Gastrocnemius medialis (tissue), 4 donors: ENCODE data around the gene FBXL17. TPM values are rescaled to one million over a fixed set of nuclear protein-coding genes. Genes with fewer than 3 reads are reported as not detected.

Experiments
- ATAC-seq, 2 donors: fragments of 150-250 bp; one replicate each; pipeline ENCODE4 v1.9.1; 2016
- DNase-seq, 2 donors: peaks; one replicate each; pipeline ENCODE4 v3.0.0-alpha.2; 2019
- H3K27ac ChIP-seq, 4 donors: fragments of 200-600 bp; sonication (generic); 1 replicate in 1 of 4; 2 replicates in 3 of 4; pipeline ENCODE4 v1.5.1; 2016 to 2018; ENCODE audit warnings: mild to moderate bottlenecking in 2 of 4, moderate library complexity in 1 of 4
- H3K27me3 ChIP-seq, 3 donors: fragments of 200-600 bp; sonication (generic) in 2 of 3; 1 replicate in 1 of 3; 2 replicates in 2 of 3; pipeline versions ENCODE4 v1.5.1 to v1.6.0; 2016 to 2019; ENCODE audit warnings: mild to moderate bottlenecking in 1 of 3, moderate library complexity in 1 of 3
- H3K36me3 ChIP-seq, 2 donors: fragments of 200-600 bp; sonication (generic) in 1 of 2; one replicate each; pipeline ENCODE4 v1.5.1; 2017 to 2018
- H3K4me1 ChIP-seq, 2 donors: fragments of 200-600 bp; sonication (generic) in 1 of 2; one replicate each; pipeline ENCODE4 v1.5.1; 2016 to 2017; ENCODE audit warnings: mild to moderate bottlenecking in 2 of 2
- H3K4me3 ChIP-seq, 4 donors: fragments of 200-600 bp; sonication (generic) in 3 of 4; 1 replicate in 1 of 4; 2 replicates in 3 of 4; pipeline ENCODE4 v1.5.1; 2016 to 2019; ENCODE audit warnings: mild to moderate bottlenecking in 2 of 4
- H3K9me3 ChIP-seq, 3 donors: fragments of 200-600 bp; sonication (generic) in 2 of 3; 1 replicate in 1 of 3; 2 replicates in 2 of 3; pipeline ENCODE4 v1.5.1; 2016 to 2019
- POLR2A ChIP-seq, 2 donors: fragments of 450-650 bp; IDR thresholded peaks; one replicate each; pipeline ENCODE4 v1.6.1; 2017; ENCODE audit warnings: antibody characterized with exemption in 2 of 2, mild to moderate bottlenecking in 2 of 2, moderate library complexity in 2 of 2
- in situ Hi-C, 4 donors: fragments of 200-750 bp; cut with MboI; loops; one replicate each; pipeline versions ENCODE4 v1.15.0 to v1.8.0; 2017; ENCODE audit warnings: low sequenced_read_pairs in 4 of 4
- intact Hi-C: fragments of 100-400 bp; cut with DNase I; formaldehyde crosslinking; loops from one replicate; pipeline ENCODE4 v1.15.1; 2023; ENCODE audit warnings: low total_unique reads
- total RNA-seq, 4 donors: library from RNA; depleted of rRNA; stranded (reverse); fragments of >200 nt; gene quantifications; one replicate each; pipeline versions ENCODE4 v1.1.0 to v1.2.3, GENCODE V29; 2016
- TF ChIP-seq, protein P1 (sequence below), 5 experiments: fragments of 450-650 bp in 3 of 5; fragments of 200-600 bp in 2 of 5; sonication (generic) in 2 of 5; IDR thresholded peaks in 4 of 5; conservative IDR thresholded peaks in 1 of 5; 1 replicate in 4 of 5; 2 replicates in 1 of 5; pipeline ENCODE4 v1.5.1; 2016 to 2019; ENCODE audit warnings: antibody characterized with exemption in 5 of 5, mild to moderate bottlenecking in 3 of 5, moderate library complexity in 3 of 5

The FBXL17 gene
- total RNA-seq, 4 donors from 2014 or later, result 23.3 to 33.4 (median 26.9) TPM

DNA sequence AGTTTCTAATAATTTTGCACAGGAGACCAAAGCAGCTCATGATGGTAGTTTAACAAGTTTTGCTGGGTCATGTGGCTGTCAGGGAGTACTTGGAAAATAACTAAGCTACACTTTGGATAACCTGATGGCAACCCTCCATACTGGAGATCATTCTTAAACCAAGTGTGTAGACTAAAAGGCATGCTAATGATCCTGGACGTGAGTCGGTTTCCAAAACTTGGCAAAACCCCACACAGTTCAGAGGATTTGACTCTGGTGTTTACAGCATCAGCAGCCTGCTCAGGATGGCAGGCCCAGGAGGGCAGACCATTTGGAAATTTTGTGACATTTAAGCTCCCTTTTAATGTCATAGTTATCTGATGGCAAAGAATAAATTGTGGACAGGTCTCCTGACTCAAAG is 514.6 kb downstream of the FBXL17 start:
- no peak overlapping the region for H3K4me3 ChIP-seq
- ATAC-seq (no peak), DNase-seq (no peak)
- H3K36me3 ChIP-seq, result no peaks in the 10 kb centered on the region
- intact Hi-C loops (no loop called here), in situ Hi-C loops (no loop called here)
- H3K4me1 ChIP-seq, result no peaks in the 10 kb centered on the region
- no peak overlapping the region for H3K27ac ChIP-seq
- H3K9me3 ChIP-seq, result no peaks in the 10 kb centered on the region
- TF ChIP-seq, protein P1, sequence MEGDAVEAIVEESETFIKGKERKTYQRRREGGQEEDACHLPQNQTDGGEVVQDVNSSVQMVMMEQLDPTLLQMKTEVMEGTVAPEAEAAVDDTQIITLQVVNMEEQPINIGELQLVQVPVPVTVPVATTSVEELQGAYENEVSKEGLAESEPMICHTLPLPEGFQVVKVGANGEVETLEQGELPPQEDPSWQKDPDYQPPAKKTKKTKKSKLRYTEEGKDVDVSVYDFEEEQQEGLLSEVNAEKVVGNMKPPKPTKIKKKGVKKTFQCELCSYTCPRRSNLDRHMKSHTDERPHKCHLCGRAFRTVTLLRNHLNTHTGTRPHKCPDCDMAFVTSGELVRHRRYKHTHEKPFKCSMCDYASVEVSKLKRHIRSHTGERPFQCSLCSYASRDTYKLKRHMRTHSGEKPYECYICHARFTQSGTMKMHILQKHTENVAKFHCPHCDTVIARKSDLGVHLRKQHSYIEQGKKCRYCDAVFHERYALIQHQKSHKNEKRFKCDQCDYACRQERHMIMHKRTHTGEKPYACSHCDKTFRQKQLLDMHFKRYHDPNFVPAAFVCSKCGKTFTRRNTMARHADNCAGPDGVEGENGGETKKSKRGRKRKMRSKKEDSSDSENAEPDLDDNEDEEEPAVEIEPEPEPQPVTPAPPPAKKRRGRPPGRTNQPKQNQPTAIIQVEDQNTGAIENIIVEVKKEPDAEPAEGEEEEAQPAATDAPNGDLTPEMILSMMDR (IDR thresholded peaks at IDR 0.05 in 4 of 5, conservative IDR thresholded peaks at IDR 0.05 in 1 of 5), result no peak
- no peak for TF ChIP-seq POLR2A (IDR thresholded peaks at IDR 0.05)
- no peaks in the 10 kb centered on the region for H3K27me3 ChIP-seq

DNA sequence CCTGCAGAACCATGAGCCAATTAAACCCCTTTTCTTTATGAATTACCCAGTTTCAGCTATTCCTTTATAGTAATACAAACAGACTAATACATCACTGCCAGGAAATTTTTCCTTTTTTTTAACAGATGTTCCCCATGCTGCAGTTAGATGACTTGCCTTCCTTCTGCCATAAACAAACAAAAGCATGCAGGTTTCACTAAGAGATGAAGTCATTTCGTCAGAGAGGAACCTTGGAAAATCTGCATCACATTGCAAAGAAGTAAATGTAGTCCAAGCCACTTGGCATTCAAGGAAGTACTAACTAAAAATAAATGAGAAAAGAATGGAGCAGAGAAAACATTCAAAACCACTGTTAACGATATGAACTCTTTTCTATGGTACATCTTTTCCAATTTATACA is 517.1 kb downstream of the FBXL17 start:
- no peak overlapping the region for H3K4me3 ChIP-seq
- no peak overlapping the region for H3K27ac ChIP-seq
- intact Hi-C loops, result no loop called here
- no peaks in the 10 kb centered on the region for H3K9me3 ChIP-seq
- H3K27me3 ChIP-seq, result no peaks in the 10 kb centered on the region
- ATAC-seq, result no peak
- no peaks in the 10 kb centered on the region for H3K4me1 ChIP-seq
- DNase-seq, result no peak
- TF ChIP-seq, protein P1 (IDR thresholded peaks at IDR 0.05 in 4 of 5, conservative IDR thresholded peaks at IDR 0.05 in 1 of 5), result no peak
- TF ChIP-seq POLR2A (IDR thresholded peaks at IDR 0.05), result no peak
- in situ Hi-C loops, result no loop called here
- peaks cover 0 to 11% of the 10 kb centered on the region in 2 donors for H3K36me3 ChIP-seq

DNA sequence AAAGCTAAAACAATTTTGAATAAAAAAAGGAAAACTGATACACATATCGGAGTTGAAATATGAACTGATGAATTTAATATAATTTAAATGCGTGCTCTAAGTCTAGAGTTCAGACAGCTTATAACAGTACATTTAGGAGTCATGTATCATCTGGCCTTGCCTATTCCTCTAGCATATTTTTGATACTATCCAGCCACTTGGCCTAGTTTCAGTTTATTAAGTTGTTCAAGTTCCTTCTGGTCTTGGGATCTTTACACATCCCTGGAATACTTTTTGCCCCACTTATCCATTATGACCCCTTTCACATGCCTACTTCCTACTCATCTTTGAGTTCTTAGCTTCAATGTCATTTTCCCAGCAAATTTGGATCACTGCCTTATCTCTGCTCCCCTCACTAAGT is 518.8 kb downstream of the FBXL17 start:
- H3K9me3 ChIP-seq, result no peaks in the 10 kb centered on the region
- H3K27ac ChIP-seq, result no peak overlapping the region
- no peaks in the 10 kb centered on the region for H3K27me3 ChIP-seq
- no peak for DNase-seq
- no peak for ATAC-seq
- H3K4me1 ChIP-seq, result no peaks in the 10 kb centered on the region
- TF ChIP-seq POLR2A (IDR thresholded peaks at IDR 0.05), result no peak
- TF ChIP-seq, protein P1 (IDR thresholded peaks at IDR 0.05 in 4 of 5, conservative IDR thresholded peaks at IDR 0.05 in 1 of 5), result no peak
- peaks cover 0 to 11% of the 10 kb centered on the region in 2 donors for H3K36me3 ChIP-seq
- in situ Hi-C loops, result no loop called here
- intact Hi-C loops, result no loop called here
- no peak overlapping the region for H3K4me3 ChIP-seq

DNA sequence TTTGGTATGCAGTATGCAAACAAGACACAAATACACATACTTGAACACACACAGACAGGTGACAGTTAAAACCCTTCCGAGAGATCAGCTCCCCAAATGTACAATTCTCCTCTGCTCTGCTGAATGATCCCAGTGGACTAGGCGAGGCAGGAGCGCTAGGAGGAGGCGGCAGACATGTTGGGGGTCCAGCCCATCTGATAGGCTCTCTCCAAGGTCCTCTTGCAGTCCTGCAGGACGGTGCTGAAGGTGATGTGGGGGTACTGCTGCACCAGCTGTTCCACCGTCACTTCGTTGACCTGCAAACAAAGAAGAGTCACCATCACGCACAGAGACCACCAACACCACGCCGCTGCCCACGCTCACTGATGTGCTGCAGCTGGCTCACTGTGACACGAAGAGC is 520.3 kb downstream of the FBXL17 start:
- ATAC-seq (no peak), DNase-seq (no peak)
- Histone ChIP-seq H3K4me1 (no peaks in the 10 kb centered on the region), H3K4me3 (no peak overlapping the region), H3K27me3 (no peaks in the 10 kb centered on the region), H3K36me3 (peaks cover 0 to 11% of the 10 kb centered on the region in 2 donors), H3K9me3 (no peaks in the 10 kb centered on the region), H3K27ac (no peak overlapping the region)
- in situ Hi-C loops, result no loop called here
- TF ChIP-seq POLR2A (IDR thresholded peaks at IDR 0.05), result no peak
- TF ChIP-seq, protein P1 (IDR thresholded peaks at IDR 0.05 in 4 of 5, conservative IDR thresholded peaks at IDR 0.05 in 1 of 5), result no peak
- intact Hi-C loops, result no loop called here

DNA sequence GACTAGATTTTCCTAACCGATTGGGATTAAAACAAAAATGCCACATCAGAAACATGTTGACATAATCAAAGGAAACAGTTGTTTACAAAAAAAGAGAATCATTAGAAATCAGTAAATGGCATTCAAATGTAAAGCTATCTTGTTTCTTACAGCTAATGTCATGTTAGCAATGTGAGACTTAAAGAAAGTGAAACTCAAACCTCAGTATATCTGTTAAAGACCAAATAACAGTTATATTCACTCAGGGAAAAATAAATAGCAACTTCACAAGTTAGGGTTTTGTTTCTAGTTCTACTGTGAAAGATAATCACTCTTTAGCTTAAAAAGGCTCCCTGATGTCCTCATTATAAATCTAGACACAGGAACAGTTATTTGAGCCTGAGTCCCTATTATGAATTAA is 521.9 kb downstream of the FBXL17 start:
- DNase-seq (no peak), ATAC-seq (no peak)
- H3K27me3 ChIP-seq, result no peaks in the 10 kb centered on the region
- in situ Hi-C loops, result no loop called here
- H3K4me3 ChIP-seq, result no peak overlapping the region
- no peak overlapping the region for H3K27ac ChIP-seq
- no peaks in the 10 kb centered on the region for H3K9me3 ChIP-seq
- peaks cover 0 to 11% of the 10 kb centered on the region in 2 donors for H3K36me3 ChIP-seq
- intact Hi-C loops, result no loop called here
- H3K4me1 ChIP-seq, result no peaks in the 10 kb centered on the region
- TF ChIP-seq, protein P1 (IDR thresholded peaks at IDR 0.05 in 4 of 5, conservative IDR thresholded peaks at IDR 0.05 in 1 of 5), result no peak
- no peak for TF ChIP-seq POLR2A (IDR thresholded peaks at IDR 0.05)
